Natural killer cell (primary cell): ENCODE measurements around the gene NCLN. TPM values are rescaled to one million over a fixed set of nuclear protein-coding genes. Genes with fewer than 3 reads are reported as not detected.
"Not testable (repeated sequence)": the region's sequence is repeated elsewhere in the genome, so short reads cannot be mapped to it uniquely, and the experiment has no call there.

Source experiments
- ATAC-seq, 3 donors: fragments of 150-1000 bp in 2 of 3; fragments of 200-7000 bp in 1 of 3; cut with Tn5 transposase; 1 replicate in 1 of 3; 2 replicates in 2 of 3; pipeline ENCODE4 v1.10.0; 2021; ENCODE audit warnings: mild to moderate bottlenecking in 2 of 3, moderate library complexity in 2 of 3
- DNase-seq, 2 donors: peaks; one replicate each; pipeline versions ENCODE4 v3.0.0 to v3.0.0-alpha.2; 2013 to 2021; ENCODE audit warnings: mixed read lengths in 1 of 2
- H3K27ac ChIP-seq: one replicate; pipeline ENCODE4 v1.5.1; 2013; ENCODE audit warnings: mild to moderate bottlenecking, low read length
- H3K27me3 ChIP-seq: one replicate; pipeline ENCODE4 v1.6.1; 2013; ENCODE audit warnings: low read length; ENCODE audit not compliant: control insufficient read depth, insufficient read depth
- H3K36me3 ChIP-seq: one replicate; pipeline ENCODE4 v1.6.1; 2013; ENCODE audit warnings: low read length; ENCODE audit not compliant: control insufficient read depth, insufficient read depth
- H3K4me1 ChIP-seq: one replicate; pipeline ENCODE4 v1.6.1; 2013; ENCODE audit warnings: low read length; ENCODE audit not compliant: control insufficient read depth, insufficient read depth
- H3K4me3 ChIP-seq: one replicate; pipeline ENCODE4 v1.5.1; 2013; ENCODE audit warnings: low read length
- H3K9me3 ChIP-seq: one replicate; pipeline ENCODE4 v1.6.1; 2013; ENCODE audit warnings: low read length; ENCODE audit not compliant: control insufficient read depth, insufficient read depth
- H3K27ac Mint-ChIP-seq, 2 donors: one replicate each; pipeline ENCODE4 v1.8.0; 2022; ENCODE audit warnings: mild to moderate bottlenecking in 2 of 2, mixed read lengths in 2 of 2, moderate library complexity in 1 of 2
- H3K27me3 Mint-ChIP-seq, 2 donors: one replicate each; pipeline ENCODE4 v1.8.0; 2022; ENCODE audit warnings: low read depth in 2 of 2, mixed read lengths in 2 of 2
- H3K36me3 Mint-ChIP-seq: one replicate; pipeline ENCODE4 v1.8.0; 2022; ENCODE audit warnings: mixed read lengths
- H3K4me1 Mint-ChIP-seq, 2 donors: one replicate each; pipeline ENCODE4 v1.8.0; 2022; ENCODE audit warnings: mixed read lengths in 2 of 2
- H3K4me3 Mint-ChIP-seq: one replicate; pipeline ENCODE4 v1.8.0; 2022; ENCODE audit warnings: mild to moderate bottlenecking, moderate library complexity, mixed read lengths
- H3K9me3 Mint-ChIP-seq, 2 donors: one replicate each; pipeline ENCODE4 v1.8.0; 2022; ENCODE audit warnings: mixed read lengths in 2 of 2
- CTCF ChIP-seq: fragments of 200-600 bp; IDR thresholded peaks from one replicate; pipeline ENCODE4 v1.8.0; 2022; ENCODE audit warnings: antibody characterized with exemption
- WGBS: methylation state at CpG from one replicate; pipeline ENCODE4 v1.1.7; 2013; ENCODE audit warnings: missing lambda C conversion rate; ENCODE audit not compliant: insufficient coverage; 5-methylcytosine and 5-hydroxymethylcytosine counted together
- intact Hi-C: fragments of 100-400 bp; cut with micrococcal nuclease; formaldehyde crosslinking; loops from one replicate; pipeline ENCODE4 v1.14.2; 2022
- total RNA-seq, 4 donors: library from RNA; stranded (reverse); fragments of 120-200 nt in 1 of 4; gene quantifications; one replicate each; pipeline versions ENCODE4 v1.2.3 to v1.2.4, GENCODE V29; 2013 to 2022

The NCLN gene
- total RNA-seq, 3 donors from 2014 or later (not counting 1 experiment from before 2014, with no cell fraction given) = 39.6 to 61.4 (median 49.0) TPM

- ATAC-seq = no peak
- H3K9me3 Mint-ChIP-seq = peaks cover 0 to 2% of the 10 kb centered on the region in 2 donors
- Histone ChIP-seq H3K4me1 (no peaks in the 10 kb centered on the region), H3K9me3 (no peaks in the 10 kb centered on the region), H3K27me3 (peaks cover 3% of the 10 kb centered on the region), H3K36me3 (no peaks in the 10 kb centered on the region), H3K27ac (no peak overlapping the region), H3K4me3 (no peak overlapping the region)
- 63% methylated on average over 9 of the region's 9 CpGs for WGBS
- H3K36me3 Mint-ChIP-seq = no peaks in the 10 kb centered on the region
- peaks cover 0 to 16% of the 10 kb centered on the region in 2 donors for H3K27me3 Mint-ChIP-seq
- no peak overlapping the region for H3K27ac Mint-ChIP-seq
- DNase-seq = no peak
- intact Hi-C loops = no loop called here
- H3K4me3 Mint-ChIP-seq = no peak overlapping the region
- TF ChIP-seq CTCF = no peak
- no peaks in the 10 kb centered on the region for H3K4me1 Mint-ChIP-seq
Measured at GRCh38 chr19:3234800-3235199, 49.1 kb downstream of the NCLN start.

- H3K4me3 ChIP-seq, intact Hi-C loops, H3K27ac ChIP-seq, H3K9me3 ChIP-seq, H3K36me3 ChIP-seq, H3K4me1 ChIP-seq, H3K4me1 Mint-ChIP-seq, H3K4me3 Mint-ChIP-seq, H3K9me3 Mint-ChIP-seq, H3K27me3 ChIP-seq, DNase-seq, ATAC-seq, H3K27ac Mint-ChIP-seq, H3K36me3 Mint-ChIP-seq: not testable (repeated sequence)
- H3K27me3 Mint-ChIP-seq = peaks cover 0 to 16% of the 10 kb centered on the region in 2 donors
- 86% methylated on average over 2 of the region's 2 CpGs for WGBS
Measured at GRCh38 chr19:3235604-3236003, 49.9 kb downstream of the NCLN start.

- Histone ChIP-seq H3K4me1 (no peaks in the 10 kb centered on the region), H3K4me3 (no peak overlapping the region), H3K36me3 (no peaks in the 10 kb centered on the region), H3K27me3 (no peaks in the 10 kb centered on the region), H3K27ac (no peak overlapping the region), H3K9me3 (no peaks in the 10 kb centered on the region)
- intact Hi-C loops = no loop called here
- Mint-ChIP-seq H3K9me3 (peaks cover 0 to 2% of the 10 kb centered on the region in 2 donors), H3K4me1 (no peaks in the 10 kb centered on the region), H3K27ac (no peak overlapping the region), H3K27me3 (peaks cover 0 to 16% of the 10 kb centered on the region in 2 donors), H3K4me3 (no peak overlapping the region), H3K36me3 (no peaks in the 10 kb centered on the region)
- 90% methylated on average over 4 of the region's 4 CpGs for WGBS
- ATAC-seq (no peak), DNase-seq (no peak)
- no peak for TF ChIP-seq CTCF
Measured at GRCh38 chr19:3236272-3236671, 50.5 kb downstream of the NCLN start.

DNA sequence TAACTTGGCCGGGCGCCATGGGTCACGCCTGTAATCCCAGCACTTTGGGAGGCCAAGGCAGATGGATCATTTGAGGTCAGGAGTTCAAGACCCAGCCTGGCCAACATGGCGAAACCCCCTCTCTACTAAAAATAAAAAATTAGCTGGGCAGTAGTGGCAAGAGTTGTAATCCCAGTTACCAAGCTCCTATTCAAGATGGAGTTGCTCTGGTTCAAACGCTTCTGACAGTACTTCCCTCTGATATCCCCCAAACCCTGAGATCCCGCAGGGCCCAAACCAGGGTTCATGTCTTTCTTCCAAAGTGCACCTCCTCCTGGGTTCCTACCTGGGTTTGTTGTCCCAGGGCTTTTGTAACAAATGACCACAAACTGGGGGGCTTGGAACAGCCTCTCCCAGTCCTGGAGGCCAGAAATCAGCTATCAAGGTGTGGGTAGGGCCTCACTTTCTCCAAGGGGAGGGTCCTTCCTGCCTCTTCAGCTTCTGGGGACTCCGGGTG, 52.4 kb downstream of the NCLN start:
- H3K27ac ChIP-seq = no peak overlapping the region
- Mint-ChIP-seq H3K9me3 (no peaks in the 10 kb centered on the region), H3K36me3 (no peaks in the 10 kb centered on the region), H3K27me3 (peaks cover 0 to 11% of the 10 kb centered on the region in 2 donors), H3K27ac (no peak overlapping the region), H3K4me1 (no peaks in the 10 kb centered on the region), H3K4me3 (no peak overlapping the region)
- H3K9me3 ChIP-seq = no peaks in the 10 kb centered on the region
- H3K27me3 ChIP-seq = no peaks in the 10 kb centered on the region
- H3K36me3 ChIP-seq = no peaks in the 10 kb centered on the region
- H3K4me1 ChIP-seq = no peaks in the 10 kb centered on the region
- TF ChIP-seq CTCF = no peak
- H3K4me3 ChIP-seq = no peak overlapping the region
- ATAC-seq (no peak), DNase-seq (no peak)
- 93% methylated on average over 7 of the region's 7 CpGs for WGBS
- intact Hi-C loops = no loop called here
